ENCODE results near the gene WARS2. TPM values are rescaled to one million over a fixed set of nuclear protein-coding genes. Genes with fewer than 3 reads are reported as not detected.

WARS2 gene
- total RNA-seq, 4 donors from 2014 or later: 5.8 to 12.6 (median 10.0) TPM

- intact Hi-C loops (cut with DNase I): loop anchor here (5.0 kb wide), 2 partner anchors 784 to 854 kb away; no protein-coding TSS in a partner anchor
- no peaks in the 10 kb centered on the region for H3K36me3 ChIP-seq
- peak overlapping the region in 1 of 4 donors; percentile 20 for H3K4me3 ChIP-seq
- no peak for DNase-seq (ENCODE audit: extremely low spot score)
- peaks cover 21 to 40% (median 37%) of the 10 kb centered on the region in 4 donors for H3K4me1 ChIP-seq
- peaks cover 0 to 81% (median 45%) of the 10 kb centered on the region in 4 donors for H3K27me3 ChIP-seq
- no peak overlapping the region for H3K27ac ChIP-seq (replicated peaks in 1 of 4)
- no peaks in the 10 kb centered on the region for H3K9me3 ChIP-seq
- 8% methylated on average over 38 of the region's 81 CpGs for WGBS
- TF ChIP-seq CTCF (IDR thresholded peaks at IDR 0.05) (no peak), EP300 (IDR thresholded peaks at IDR 0.05) (no peak), POLR2A (IDR thresholded peaks at IDR 0.05; ENCODE audit: low read depth) (no peak), POLR2AphosphoS5 (IDR thresholded peaks at IDR 0.05) (no peak)
Observed at GRCh38 chr1:119006406-119007279, 133.8 kb downstream of the WARS2 start.

GRCh38 chr1:119005724-119006405 is 134.6 kb downstream of the WARS2 start:
- TF ChIP-seq EP300 (IDR thresholded peaks at IDR 0.05): no peak
- no peak for TF ChIP-seq POLR2AphosphoS5 (IDR thresholded peaks at IDR 0.05)
- no peak for TF ChIP-seq CTCF (IDR thresholded peaks at IDR 0.05)
- TF ChIP-seq POLR2A (IDR thresholded peaks at IDR 0.05; ENCODE audit: low read depth): no peak
- H3K4me1 ChIP-seq: peaks cover 29 to 48% (median 45%) of the 10 kb centered on the region in 4 donors
- no peak overlapping the region for H3K27ac ChIP-seq (replicated peaks in 1 of 4)
- no peak for DNase-seq (ENCODE audit: extremely low spot score)
- H3K4me3 ChIP-seq: no peak overlapping the region
- intact Hi-C loops (cut with DNase I): loop anchor here (5.0 kb wide), 2 partner anchors 784 to 854 kb away; no protein-coding TSS in a partner anchor
- no peaks in the 10 kb centered on the region for H3K9me3 ChIP-seq
- peaks cover 0 to 88% (median 52%) of the 10 kb centered on the region in 4 donors for H3K27me3 ChIP-seq
- no peaks in the 10 kb centered on the region for H3K36me3 ChIP-seq
- 30% methylated on average over 17 of the region's 17 CpGs for WGBS

GRCh38 chr1:119004781-119005180 is 135.7 kb downstream of the WARS2 start:
- no peaks in the 10 kb centered on the region for H3K36me3 ChIP-seq
- 83% methylated on average over 2 of the region's 2 CpGs for WGBS
- no peaks in the 10 kb centered on the region for H3K9me3 ChIP-seq
- TF ChIP-seq EP300 (IDR thresholded peaks at IDR 0.05): no peak
- no peak for TF ChIP-seq CTCF (IDR thresholded peaks at IDR 0.05)
- TF ChIP-seq POLR2AphosphoS5 (IDR thresholded peaks at IDR 0.05): no peak
- no peak for TF ChIP-seq POLR2A (IDR thresholded peaks at IDR 0.05; ENCODE audit: low read depth)
- H3K27me3 ChIP-seq: peaks cover 0 to 93% (median 63%) of the 10 kb centered on the region in 4 donors
- no peak for DNase-seq (ENCODE audit: extremely low spot score)
- peaks cover 36 to 59% (median 56%) of the 10 kb centered on the region in 4 donors for H3K4me1 ChIP-seq
- no peak overlapping the region for H3K4me3 ChIP-seq
- no peak overlapping the region for H3K27ac ChIP-seq (replicated peaks in 1 of 4)
- intact Hi-C loops (cut with DNase I): loop anchor here (5.0 kb wide), 3 partner anchors 782 to 862 kb away; no protein-coding TSS in a partner anchor

GRCh38 chr1:119004129-119004527 is 136.3 kb downstream of the WARS2 start:
- WGBS: 33% methylated on average over 5 of the region's 5 CpGs
- Histone ChIP-seq H3K36me3 (no peaks in the 10 kb centered on the region), H3K4me3 (no peak overlapping the region), H3K4me1 (peaks cover 36 to 63% (median 54%) of the 10 kb centered on the region in 4 donors), H3K27ac (replicated peaks in 1 of 4) (no peak overlapping the region), H3K9me3 (no peaks in the 10 kb centered on the region), H3K27me3 (peaks cover 0 to 95% (median 69%) of the 10 kb centered on the region in 4 donors)
- TF ChIP-seq CTCF (IDR thresholded peaks at IDR 0.05) (no peak), EP300 (IDR thresholded peaks at IDR 0.05) (no peak), POLR2A (IDR thresholded peaks at IDR 0.05; ENCODE audit: low read depth) (no peak), POLR2AphosphoS5 (IDR thresholded peaks at IDR 0.05) (no peak)
- DNase-seq (ENCODE audit: extremely low spot score): no peak
- intact Hi-C loops (cut with DNase I): loop anchor here (5.0 kb wide), 1 partner anchor 862 kb away; no protein-coding TSS in a partner anchor
